HG03196 (cell line): ENCODE results near the gene SYT6.

Experiments
- ATAC-seq: cut with Tn5 transposase; IDR thresholded peaks from one replicate; pipeline ENCODE4 v1.9.1; 2021; ENCODE audit not compliant: unreplicated experiment

SYT6 gene

DNA sequence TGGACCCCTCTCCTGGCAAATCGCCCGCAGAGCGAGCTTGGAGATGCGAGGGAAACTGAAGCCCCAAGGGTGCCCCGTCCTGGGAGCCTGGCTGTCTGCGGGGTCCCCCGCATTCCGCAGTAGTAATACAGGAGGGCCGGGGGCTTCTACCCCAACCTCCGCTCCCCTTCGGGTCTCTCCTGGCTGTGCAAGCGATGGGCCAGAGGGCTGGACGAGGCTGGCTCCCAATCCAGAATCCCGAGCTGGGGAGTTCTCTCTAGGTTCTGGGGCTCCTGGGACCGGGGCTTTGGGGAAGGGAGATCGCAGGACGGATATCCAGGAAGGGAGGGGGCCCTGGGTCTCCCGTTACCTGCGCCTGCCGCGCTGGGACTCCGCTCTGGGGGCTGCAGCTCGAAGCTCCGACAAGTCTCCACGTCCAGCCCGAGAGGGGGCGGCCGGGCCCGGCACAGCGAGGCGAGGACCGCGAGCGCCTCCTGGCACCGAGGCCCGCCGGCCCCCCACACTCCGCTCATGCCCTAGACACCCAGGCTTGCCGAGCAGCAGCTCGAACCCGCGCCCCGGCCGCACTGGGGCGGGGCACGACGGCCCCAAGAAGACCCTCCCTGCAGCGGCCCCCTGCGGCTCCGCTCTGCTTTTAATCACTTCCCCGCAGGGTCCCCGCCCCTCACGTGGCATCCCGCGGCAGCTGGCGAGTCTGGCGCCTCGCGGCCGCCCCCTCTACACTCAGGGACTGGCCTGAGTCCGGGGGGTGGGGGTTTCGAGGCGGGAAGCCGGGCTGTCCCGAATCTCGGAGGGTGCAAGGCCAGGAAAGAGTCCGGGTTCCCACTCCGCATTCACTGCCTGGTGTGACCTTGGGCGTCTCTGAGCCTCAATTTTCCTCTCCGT is at the start of gene SYT6:
SYT6 (minus strand) TSS at position 609 of the 885 bp plus-strand sequence; CDS start at position 512, 97 bp downstream.
- ATAC-seq = no peak

DNA sequence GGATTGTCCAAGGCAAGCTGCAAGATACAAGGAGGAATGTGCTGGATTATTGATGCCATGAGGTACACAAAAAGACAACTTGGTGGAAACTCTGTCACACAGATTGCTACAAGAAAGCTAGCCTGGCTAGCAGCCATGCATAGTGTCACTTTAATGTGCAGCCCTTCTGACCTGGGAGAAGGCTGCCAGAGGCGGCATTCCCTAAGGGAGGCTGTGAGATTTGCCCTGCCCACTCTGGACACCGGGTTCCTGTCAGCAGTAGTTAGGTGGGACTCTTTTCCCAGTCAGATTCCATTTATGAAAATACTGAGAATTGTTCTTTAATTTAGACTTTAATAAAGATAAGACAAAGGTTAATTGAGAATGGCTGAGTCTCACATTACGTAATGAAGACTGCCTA is 47.8 kb upstream of the SYT6 start:
- no peak for ATAC-seq

DNA sequence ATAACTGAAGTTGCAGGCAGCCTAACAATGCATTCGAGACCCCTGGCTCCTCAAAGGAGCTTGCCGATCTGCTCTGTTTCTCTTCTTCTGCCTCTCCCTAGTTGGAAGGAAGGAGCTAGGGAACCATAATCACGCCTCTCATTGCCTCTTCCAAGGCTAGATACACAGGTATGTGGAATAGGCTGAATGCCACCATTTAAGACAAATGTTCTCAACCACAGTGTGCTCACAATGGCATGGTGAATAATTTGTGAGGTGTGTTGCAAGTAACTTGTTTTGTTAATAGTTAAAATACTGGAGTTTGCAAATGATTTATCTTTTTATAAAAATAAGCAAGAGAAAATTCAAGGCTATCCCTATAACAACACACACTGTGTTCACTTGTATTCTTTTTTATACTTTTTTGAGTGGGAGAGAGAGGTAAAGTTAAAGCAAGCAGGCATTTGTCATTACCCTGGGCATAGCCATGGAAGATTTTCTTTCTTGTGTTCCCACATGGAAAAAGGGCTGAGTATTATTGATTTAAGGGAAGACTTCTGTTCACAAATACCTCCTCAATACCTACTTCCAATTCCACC is 45.4 kb upstream of the SYT6 start:
- no peak for ATAC-seq

- ATAC-seq = no peak
These were observed 43.6 kb upstream of the SYT6 start for GRCh38 chr1:114196992-114197907.

GRCh38 chr1:114195819-114196218 is 42.1 kb upstream of the SYT6 start:
- ATAC-seq = no peak

- ATAC-seq = no peak
These were observed 38.7 kb upstream of the SYT6 start for GRCh38 chr1:114192328-114192727.

DNA sequence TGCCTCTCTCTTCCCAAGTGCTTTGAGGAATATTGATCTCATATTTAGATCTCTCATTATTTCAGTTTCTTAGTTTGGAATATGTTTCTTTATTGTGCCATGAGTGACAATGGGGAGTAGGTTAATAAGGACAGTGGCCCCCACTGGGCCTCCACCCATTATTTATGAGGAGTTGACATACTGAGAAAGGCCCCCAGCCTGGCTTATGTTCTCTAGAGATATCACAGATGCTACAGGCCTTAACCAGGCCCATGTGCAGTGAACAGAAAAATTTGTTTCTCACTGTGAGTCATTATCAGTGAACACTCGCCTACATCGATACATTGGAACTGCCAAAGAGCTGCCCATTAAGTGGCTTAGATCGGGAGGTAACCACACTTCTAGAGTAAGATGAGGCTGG is 35.7 kb upstream of the SYT6 start:
- no peak for ATAC-seq

DNA sequence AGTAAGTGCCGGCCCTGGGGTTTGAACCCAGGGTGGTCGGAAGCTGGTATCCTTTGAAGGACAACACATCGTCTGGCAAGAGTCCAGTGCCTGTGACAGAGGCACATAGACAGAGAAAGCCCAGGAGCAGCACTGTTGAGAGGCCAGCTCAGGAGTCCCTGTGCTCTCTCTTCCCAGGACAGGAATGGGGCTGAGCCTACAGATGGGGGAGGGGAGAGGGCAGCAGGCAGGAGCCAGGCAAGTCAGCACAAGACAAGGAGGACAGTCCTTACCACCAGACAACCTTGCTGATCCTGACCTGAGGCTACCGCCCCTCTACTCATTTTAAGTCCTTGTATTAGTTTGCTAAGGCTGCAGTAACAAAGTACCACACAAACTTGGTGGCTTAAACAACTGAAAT is 27.7 kb upstream of the SYT6 start:
- ATAC-seq = no peak

DNA sequence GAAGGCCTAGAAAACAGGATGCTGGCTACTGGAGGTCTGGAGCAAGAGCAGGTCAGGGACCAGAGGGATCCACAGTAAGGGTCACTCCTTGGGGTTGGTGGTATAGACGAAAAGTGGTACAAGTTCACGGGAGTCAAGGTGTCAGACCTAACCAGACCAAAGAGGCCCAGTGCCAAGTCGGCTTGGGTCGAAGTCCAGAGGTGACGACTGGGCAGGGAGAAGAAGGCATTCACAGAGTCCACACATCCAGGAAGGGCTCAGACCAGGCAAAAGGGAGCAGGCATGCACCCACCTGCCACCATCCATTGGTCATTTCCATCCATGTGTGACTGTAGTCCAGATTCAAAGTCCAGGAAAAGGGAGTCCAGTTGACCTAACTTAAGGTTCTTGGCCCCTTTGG is 27.1 kb upstream of the SYT6 start:
- no peak for ATAC-seq

DNA sequence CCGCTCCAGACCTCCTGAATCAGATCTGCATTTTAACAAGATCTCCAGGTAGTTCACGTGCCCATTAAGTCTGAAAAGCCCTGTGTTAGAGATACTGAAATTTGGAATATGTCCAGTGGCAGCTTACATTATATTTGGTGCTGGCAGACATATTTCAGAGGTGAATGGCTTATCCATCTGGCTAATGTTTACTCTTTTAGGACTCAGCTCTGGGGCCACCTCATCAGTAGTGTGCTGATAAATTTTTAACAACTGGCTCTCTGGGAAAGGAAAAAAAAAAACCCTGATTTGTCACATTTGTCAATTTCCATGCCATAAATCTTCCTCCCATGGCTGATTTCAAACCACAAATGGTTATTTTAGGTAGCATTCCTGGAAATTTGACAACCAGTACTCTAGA is 25.3 kb upstream of the SYT6 start:
- ATAC-seq = no peak

DNA sequence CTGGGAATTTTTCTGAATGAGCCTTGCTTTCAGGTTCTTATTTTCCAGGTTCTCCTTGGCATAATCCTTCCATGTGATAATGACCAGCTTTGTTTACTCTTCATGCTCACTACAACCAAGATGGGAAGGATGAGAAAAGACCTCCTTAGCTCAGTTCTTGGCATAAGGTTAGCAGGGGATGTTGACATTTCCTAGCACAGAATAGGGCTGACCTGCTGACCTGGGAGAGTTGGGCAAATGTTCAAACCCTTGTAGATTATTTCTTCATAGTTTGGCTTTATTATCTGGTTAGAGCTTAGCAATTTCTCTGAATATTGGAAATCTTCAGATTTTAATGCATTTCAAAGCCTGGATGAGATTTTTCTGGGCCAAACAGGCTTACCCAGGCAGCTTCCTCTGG is 23.6 kb upstream of the SYT6 start:
- ATAC-seq = no peak

DNA sequence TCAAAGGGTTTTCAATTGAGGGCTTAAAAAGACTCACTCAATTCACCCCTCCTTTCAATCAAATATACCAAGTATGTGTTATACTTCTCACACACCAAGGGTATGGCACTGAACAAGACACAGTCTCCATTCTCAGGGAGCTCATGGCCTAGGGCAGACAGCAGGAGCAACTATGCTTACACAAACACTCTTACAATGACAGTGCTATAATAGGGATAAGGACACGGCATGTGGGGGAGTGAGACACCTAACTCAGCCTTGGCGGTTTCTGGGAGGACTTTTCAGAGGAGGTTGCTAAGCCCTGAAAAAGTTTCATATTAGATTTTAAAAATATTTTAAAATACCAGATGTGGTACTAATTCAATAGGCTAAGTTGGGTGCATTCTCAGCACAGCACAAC is 22.7 kb upstream of the SYT6 start:
- no peak for ATAC-seq

GRCh38 chr1:114173680-114174079 is 20.0 kb upstream of the SYT6 start:
- no peak for ATAC-seq

DNA sequence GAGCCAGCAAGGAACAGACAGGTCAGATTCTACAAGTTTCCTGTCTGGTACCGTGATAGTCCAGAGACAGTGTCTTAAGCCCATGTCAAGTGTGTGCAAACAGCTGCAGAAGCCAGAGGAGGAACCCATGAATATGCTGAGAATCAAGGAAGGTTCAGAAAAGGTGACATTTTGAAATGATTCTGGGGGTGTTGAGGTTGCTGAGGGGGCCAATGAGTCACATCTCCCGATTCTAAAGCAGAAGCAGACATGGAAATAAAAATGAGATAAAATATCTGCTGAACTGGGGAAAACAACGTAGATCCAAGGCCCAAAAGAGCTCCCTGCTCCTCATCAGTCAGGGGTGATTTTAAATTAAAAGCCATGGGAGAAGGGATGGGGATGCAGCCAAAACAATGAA is 15.8 kb upstream of the SYT6 start:
- no peak for ATAC-seq

- no peak for ATAC-seq
These were observed 13.6 kb upstream of the SYT6 start for GRCh38 chr1:114167226-114167625.

- no peak for ATAC-seq
These were observed 11.3 kb upstream of the SYT6 start for GRCh38 chr1:114164840-114165543.

DNA sequence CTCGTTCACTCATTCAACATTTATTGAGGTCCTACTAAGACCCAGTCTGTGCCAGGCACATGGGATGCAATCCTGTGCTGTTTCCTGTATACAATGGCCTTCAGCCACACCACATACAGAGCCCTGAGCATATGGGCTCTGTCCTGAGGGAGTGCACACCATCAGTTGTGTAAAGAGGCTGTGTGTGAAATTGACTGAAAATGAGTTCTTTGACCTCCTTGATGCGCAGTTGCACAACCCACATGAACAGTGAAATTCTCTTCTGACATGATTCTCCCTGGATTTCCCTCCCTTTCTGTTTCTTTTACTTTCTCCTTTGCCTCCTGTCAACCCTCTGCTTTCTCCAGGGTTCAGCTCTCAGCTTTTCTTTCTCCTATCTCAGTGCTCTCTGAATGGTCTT is 6.3 kb upstream of the SYT6 start:
- ATAC-seq = no peak

DNA sequence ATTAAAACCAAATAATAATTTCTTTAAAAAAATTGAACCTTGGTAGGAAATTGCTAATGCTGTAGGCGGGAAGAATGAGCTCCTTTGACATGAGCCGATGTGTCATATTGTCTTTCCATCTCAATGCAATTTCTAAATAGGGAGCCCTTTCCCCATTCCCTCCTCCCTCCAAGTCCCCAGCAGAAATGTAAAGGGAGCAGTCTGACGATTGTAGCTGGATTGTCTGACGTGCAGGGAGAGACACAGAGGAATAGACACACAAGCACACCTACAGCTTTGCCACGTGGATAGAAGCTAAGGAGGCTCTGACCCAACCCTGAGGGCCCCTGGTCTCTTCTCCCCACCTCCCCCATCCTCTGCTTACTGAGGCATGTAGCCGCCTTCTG is 3.6 kb upstream of the SYT6 start:
- ATAC-seq = no peak

DNA sequence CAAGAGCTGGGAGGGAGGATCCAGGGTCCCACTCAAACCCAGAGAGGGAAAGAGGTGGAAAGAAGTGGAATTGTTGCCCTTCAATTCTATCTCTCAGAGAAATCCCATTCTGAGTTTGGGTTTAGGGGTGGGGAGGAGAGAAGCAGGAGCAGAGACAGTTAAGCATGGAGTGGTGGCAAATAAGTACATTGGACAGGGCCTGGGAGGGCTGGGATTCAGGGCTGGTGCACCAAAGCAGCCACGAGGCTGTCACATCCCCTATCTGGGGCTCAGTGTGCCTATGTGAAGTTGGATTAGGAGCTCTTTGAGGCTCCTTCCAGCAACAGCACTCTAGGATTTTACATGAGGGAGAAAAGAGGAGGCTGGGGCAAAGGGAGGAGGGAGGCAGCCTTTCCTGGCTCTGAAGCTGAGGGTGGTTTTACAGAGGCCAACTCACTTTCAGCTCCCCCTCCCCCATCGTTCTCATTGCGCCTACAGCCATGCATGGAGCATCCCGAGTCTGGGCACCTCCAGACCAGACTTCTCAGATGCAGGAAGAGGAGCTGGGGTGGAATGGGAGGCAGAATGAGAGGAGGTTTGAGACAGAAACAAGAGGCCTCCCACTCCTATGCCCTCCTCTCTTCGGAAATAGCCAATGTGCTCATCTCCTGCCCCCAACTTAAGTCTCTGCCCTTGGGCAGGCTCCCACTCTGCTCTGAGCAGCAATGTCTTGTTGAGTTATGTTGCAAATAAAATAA is 3.0 kb upstream of the SYT6 start:
- no peak for ATAC-seq

DNA sequence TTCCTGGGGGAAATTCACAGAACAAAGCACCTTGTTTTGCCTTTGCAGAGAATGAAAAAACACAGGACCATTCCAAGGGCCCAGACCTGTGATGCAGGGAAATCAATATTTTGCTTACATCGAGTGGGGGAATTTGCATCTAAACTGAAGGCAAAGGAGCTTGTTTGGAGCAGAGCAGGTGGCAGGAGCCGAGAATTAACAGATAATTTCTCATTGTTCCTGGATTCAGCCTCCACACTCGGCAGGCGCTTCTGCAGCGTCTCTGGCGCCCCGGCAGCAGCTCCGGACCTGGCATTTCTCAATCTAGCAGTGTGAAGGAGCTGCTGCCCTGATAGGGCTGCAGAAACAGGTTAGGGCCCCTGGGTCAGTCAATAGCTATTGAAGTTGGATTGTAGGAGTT is 2.0 kb upstream of the SYT6 start:
- ATAC-seq = no peak
